ENCODE data around the gene PPM1E.

The PPM1E gene

GRCh38 chr17:58968426-58969061 is 212.9 kb downstream of the PPM1E start:
- TF ChIP-seq EZH2phosphoT487 (IDR thresholded peaks at IDR 0.05; ENCODE audit: borderline replicate concordance) (no peak), CTCF (conservative IDR thresholded peaks at IDR 0.05; ENCODE audit: low read length) (no peak)
- H3K36me3 ChIP-seq (ENCODE audit: insufficient read depth, low read length) = no peaks in the 10 kb centered on the region
- H3K79me2 ChIP-seq (ENCODE audit: insufficient read depth, low read length) = no peaks in the 10 kb centered on the region
- H3K27me3 ChIP-seq (ENCODE audit: insufficient read depth, low read length, poor library complexity, severe bottlenecking) = no peaks in the 10 kb centered on the region
- H3K4me2 ChIP-seq (ENCODE audit: low read depth, low read length, poor library complexity, severe bottlenecking) = peak overlapping the region; percentile 35
- no peaks in the 10 kb centered on the region for H3F3A ChIP-seq (ENCODE audit: low read depth)
- H3K9me2 ChIP-seq (replicated peaks; ENCODE audit: low read depth, low read length) = no peaks in the 10 kb centered on the region
- no peaks in the 10 kb centered on the region for H4K20me1 ChIP-seq (ENCODE audit: insufficient read depth, low read length, poor library complexity, severe bottlenecking)
- H3K4me1 ChIP-seq (ENCODE audit: insufficient read depth, low read length, poor library complexity, severe bottlenecking) = peaks cover 11% of the 10 kb centered on the region
- no peaks in the 10 kb centered on the region for H3K9me3 ChIP-seq (ENCODE audit: insufficient read depth, low read depth, low read length)
- no peak overlapping the region for H3K9ac ChIP-seq (ENCODE audit: low read depth, low read length, poor library complexity, severe bottlenecking)
- H3K4me3 ChIP-seq (ENCODE audit: low read length, poor library complexity, severe bottlenecking) = no peak overlapping the region
- H2AFZ ChIP-seq (ENCODE audit: low read length) = 0 out of 2 replicates have a peak overlapping the region, but pooled peaks have one; percentile 36

- no peaks in the 10 kb centered on the region for H3K9me2 ChIP-seq (replicated peaks; ENCODE audit: low read depth, low read length)
- peak overlapping the region; percentile 35 for H3K4me2 ChIP-seq (ENCODE audit: low read depth, low read length, poor library complexity, severe bottlenecking)
- H3F3A ChIP-seq (ENCODE audit: low read depth) = no peaks in the 10 kb centered on the region
- 0 out of 2 replicates have a peak overlapping the region, but pooled peaks have one; percentile 36 for H2AFZ ChIP-seq (ENCODE audit: low read length)
- H3K79me2 ChIP-seq (ENCODE audit: insufficient read depth, low read length) = no peaks in the 10 kb centered on the region
- no peak overlapping the region for H3K4me3 ChIP-seq (ENCODE audit: low read length, poor library complexity, severe bottlenecking)
- H3K36me3 ChIP-seq (ENCODE audit: insufficient read depth, low read length) = no peaks in the 10 kb centered on the region
- no peak overlapping the region for H3K9ac ChIP-seq (ENCODE audit: low read depth, low read length, poor library complexity, severe bottlenecking)
- TF ChIP-seq EZH2phosphoT487 (IDR thresholded peaks at IDR 0.05; ENCODE audit: borderline replicate concordance) (no peak), CTCF (conservative IDR thresholded peaks at IDR 0.05; ENCODE audit: low read length) (no peak)
- peaks cover 11% of the 10 kb centered on the region for H3K4me1 ChIP-seq (ENCODE audit: insufficient read depth, low read length, poor library complexity, severe bottlenecking)
- H4K20me1 ChIP-seq (ENCODE audit: insufficient read depth, low read length, poor library complexity, severe bottlenecking) = no peaks in the 10 kb centered on the region
- H3K27me3 ChIP-seq (ENCODE audit: insufficient read depth, low read length, poor library complexity, severe bottlenecking) = no peaks in the 10 kb centered on the region
- no peaks in the 10 kb centered on the region for H3K9me3 ChIP-seq (ENCODE audit: insufficient read depth, low read depth, low read length)
These were observed 213.5 kb downstream of the PPM1E start for GRCh38 chr17:58969156-58969555.

DNA sequence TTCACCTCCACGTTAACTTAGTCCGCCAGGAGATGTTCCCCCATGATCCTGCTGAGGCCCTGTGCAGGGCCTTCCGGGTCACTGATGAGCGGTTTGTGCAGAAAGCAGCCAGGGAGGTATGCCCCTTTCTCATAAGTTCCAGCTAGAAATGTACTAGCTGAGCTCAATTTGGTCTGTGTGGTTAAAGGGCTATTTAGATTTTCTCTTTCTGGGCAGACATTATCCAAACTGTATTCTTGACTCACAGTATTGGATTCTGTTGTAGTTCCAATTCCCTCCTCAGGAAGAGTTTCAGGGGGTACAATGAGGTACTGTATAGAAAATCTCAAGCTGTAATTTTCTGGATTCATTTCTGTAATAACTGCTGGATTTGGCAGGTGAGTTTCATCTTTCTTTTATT is 214.0 kb downstream of the PPM1E start:
- no peak overlapping the region for H3K4me2 ChIP-seq (ENCODE audit: low read depth, low read length, poor library complexity, severe bottlenecking)
- TF ChIP-seq EZH2phosphoT487 (IDR thresholded peaks at IDR 0.05; ENCODE audit: borderline replicate concordance) = no peak
- no peak for TF ChIP-seq CTCF (conservative IDR thresholded peaks at IDR 0.05; ENCODE audit: low read length)

More for the DNA sequence above, 214.0 kb downstream of the PPM1E start:
- Histone ChIP-seq H3K4me3 (ENCODE audit: low read length, poor library complexity, severe bottlenecking) (no peak overlapping the region), H3K36me3 (ENCODE audit: insufficient read depth, low read length) (no peaks in the 10 kb centered on the region), H3F3A (ENCODE audit: low read depth) (no peaks in the 10 kb centered on the region), H4K20me1 (ENCODE audit: insufficient read depth, low read length, poor library complexity, severe bottlenecking) (no peaks in the 10 kb centered on the region), H3K9me3 (ENCODE audit: insufficient read depth, low read depth, low read length) (no peaks in the 10 kb centered on the region), H3K79me2 (ENCODE audit: insufficient read depth, low read length) (no peaks in the 10 kb centered on the region), H3K9ac (ENCODE audit: low read depth, low read length, poor library complexity, severe bottlenecking) (no peak overlapping the region), H2AFZ (ENCODE audit: low read length) (0 out of 2 replicates have a peak overlapping the region, but pooled peaks have one; percentile 36), H3K27me3 (ENCODE audit: insufficient read depth, low read length, poor library complexity, severe bottlenecking) (no peaks in the 10 kb centered on the region), H3K9me2 (replicated peaks; ENCODE audit: low read depth, low read length) (no peaks in the 10 kb centered on the region), H3K4me1 (ENCODE audit: insufficient read depth, low read length, poor library complexity, severe bottlenecking) (peaks cover 11% of the 10 kb centered on the region)

All from Loucy (cell line).